SU-DHL-6 (cell line): ENCODE data around the gene DYSF.

Experiments used
- H2AFZ ChIP-seq: fragments of 200-600 bp; sonication (generic); 2 replicates; pipeline ENCODE4 v1.6.1; 2014; ENCODE audit warnings: low read depth, mild to moderate bottlenecking, moderate library complexity, mixed read lengths, antibody characterized with exemption, low read length; ENCODE audit not compliant: severe bottlenecking
- H3F3A ChIP-seq: fragments of 200-600 bp; shearing (Covaris generic); 2 replicates; pipeline ENCODE4 v1.6.0; 2016; ENCODE audit warnings: antibody characterized with exemption, mild to moderate bottlenecking; ENCODE audit not compliant: insufficient read depth
- H3K27ac ChIP-seq: fragments of 200-600 bp; sonication (generic); 2 replicates; pipeline ENCODE4 v1.5.1; 2016; ENCODE audit warnings: low read depth, mild to moderate bottlenecking, low read length, moderate library complexity, mixed read lengths
- H3K27me3 ChIP-seq: fragments of 200-600 bp; sonication (generic), shearing (Covaris generic); 2 replicates; pipeline ENCODE4 v1.6.0; 2014; ENCODE audit warnings: mild to moderate bottlenecking, low read length
- H3K36me3 ChIP-seq: fragments of 200-600 bp; sonication (generic); 2 replicates; pipeline ENCODE4 v1.6.1; 2014; ENCODE audit warnings: mild to moderate bottlenecking, low read length, mixed read lengths
- H3K4me2 ChIP-seq: fragments of 300-600, 200-600 bp; shearing (Covaris generic), sonication (generic); 2 replicates; pipeline ENCODE4 v1.6.0; 2014; ENCODE audit warnings: low read length, low read depth, mild to moderate bottlenecking; ENCODE audit not compliant: poor library complexity, severe bottlenecking
- H3K4me3 ChIP-seq: fragments of 200-600 bp; sonication (generic); 2 replicates; pipeline ENCODE4 v1.5.1; 2014; ENCODE audit warnings: antibody characterized with exemption, low read length, mild to moderate bottlenecking, mixed read lengths; ENCODE audit not compliant: insufficient read depth, poor library complexity, severe bottlenecking
- H3K79me2 ChIP-seq: fragments of 200-600 bp; sonication (generic); 2 replicates; pipeline ENCODE4 v1.6.1; 2014; ENCODE audit warnings: mild to moderate bottlenecking, low read length, moderate library complexity; ENCODE audit not compliant: insufficient read depth
- H3K9ac ChIP-seq: fragments of 200-600 bp; sonication (generic); 2 replicates; pipeline ENCODE4 v1.7.0; 2014; ENCODE audit warnings: mild to moderate bottlenecking, low read length
- H3K9me2 ChIP-seq: fragments of 200-600 bp; sonication (generic); replicated peaks from 2 replicates; pipeline ENCODE4 v1.6.1; 2014; ENCODE audit warnings: low read length; ENCODE audit not compliant: insufficient read depth
- H3K9me3 ChIP-seq: fragments of 200-600 bp; sonication (generic); 2 replicates; pipeline ENCODE4 v1.6.1; 2014; ENCODE audit warnings: low read length, mixed read lengths; ENCODE audit not compliant: insufficient read depth
- H4K20me1 ChIP-seq: fragments of 200-600 bp; sonication (generic); 2 replicates; pipeline ENCODE4 v1.6.1; 2014; ENCODE audit warnings: low read depth, mild to moderate bottlenecking, antibody characterized with exemption, low read length, moderate library complexity, mixed read lengths
- EZH2phosphoT487 ChIP-seq: fragments of 200-600 bp; sonication (generic), shearing (Covaris generic); conservative IDR thresholded peaks from 2 replicates; pipeline ENCODE4 v1.6.1; 2018; ENCODE audit warnings: mild to moderate bottlenecking, antibody characterized with exemption, low read length, moderate library complexity, mixed read lengths
- TF ChIP-seq, protein P1 (sequence below): fragments of 200-600 bp; sonication (generic); IDR thresholded peaks from one replicate; pipeline ENCODE4 v1.5.1; 2017; ENCODE audit warnings: antibody characterized with exemption, mild to moderate bottlenecking, low read length, moderate library complexity; ENCODE audit not compliant: insufficient read depth, poor library complexity, severe bottlenecking

The DYSF gene

DNA sequence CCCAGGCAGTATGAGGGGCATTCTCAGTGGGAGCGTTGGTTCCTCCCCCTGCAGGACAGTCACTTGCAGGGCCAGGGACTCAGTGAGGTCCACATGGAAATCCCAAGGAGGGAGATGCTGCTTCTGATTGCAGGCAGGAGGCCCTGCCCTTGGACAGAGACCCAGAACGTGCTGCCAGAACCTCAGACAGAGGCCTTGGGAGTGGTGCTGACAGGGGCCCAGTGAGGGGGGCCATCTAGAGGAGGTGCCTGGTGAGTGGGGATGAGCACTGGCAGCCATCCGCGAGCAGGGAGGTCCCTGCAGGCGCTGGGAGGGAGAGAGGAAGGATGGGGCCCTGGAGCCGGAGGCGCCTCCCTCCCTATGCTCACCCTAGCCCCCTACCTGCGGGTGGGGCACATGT lies 133.1 kb downstream of the DYSF start:
- Histone ChIP-seq H3F3A (no peaks in the 10 kb centered on the region), H3K9me2 (no peaks in the 10 kb centered on the region), H3K36me3 (no peaks in the 10 kb centered on the region), H3K79me2 (no peaks in the 10 kb centered on the region), H3K9ac (no peak overlapping the region), H3K27me3 (no peaks in the 10 kb centered on the region), H3K9me3 (no peaks in the 10 kb centered on the region), H4K20me1 (no peaks in the 10 kb centered on the region), H3K4me3 (no peak overlapping the region), H3K27ac (no peak overlapping the region), H3K4me2 (no peak overlapping the region), H2AFZ (no peak overlapping the region)
- no peak for TF ChIP-seq EZH2phosphoT487
- TF ChIP-seq, protein P1, sequence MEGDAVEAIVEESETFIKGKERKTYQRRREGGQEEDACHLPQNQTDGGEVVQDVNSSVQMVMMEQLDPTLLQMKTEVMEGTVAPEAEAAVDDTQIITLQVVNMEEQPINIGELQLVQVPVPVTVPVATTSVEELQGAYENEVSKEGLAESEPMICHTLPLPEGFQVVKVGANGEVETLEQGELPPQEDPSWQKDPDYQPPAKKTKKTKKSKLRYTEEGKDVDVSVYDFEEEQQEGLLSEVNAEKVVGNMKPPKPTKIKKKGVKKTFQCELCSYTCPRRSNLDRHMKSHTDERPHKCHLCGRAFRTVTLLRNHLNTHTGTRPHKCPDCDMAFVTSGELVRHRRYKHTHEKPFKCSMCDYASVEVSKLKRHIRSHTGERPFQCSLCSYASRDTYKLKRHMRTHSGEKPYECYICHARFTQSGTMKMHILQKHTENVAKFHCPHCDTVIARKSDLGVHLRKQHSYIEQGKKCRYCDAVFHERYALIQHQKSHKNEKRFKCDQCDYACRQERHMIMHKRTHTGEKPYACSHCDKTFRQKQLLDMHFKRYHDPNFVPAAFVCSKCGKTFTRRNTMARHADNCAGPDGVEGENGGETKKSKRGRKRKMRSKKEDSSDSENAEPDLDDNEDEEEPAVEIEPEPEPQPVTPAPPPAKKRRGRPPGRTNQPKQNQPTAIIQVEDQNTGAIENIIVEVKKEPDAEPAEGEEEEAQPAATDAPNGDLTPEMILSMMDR: no peak

DNA sequence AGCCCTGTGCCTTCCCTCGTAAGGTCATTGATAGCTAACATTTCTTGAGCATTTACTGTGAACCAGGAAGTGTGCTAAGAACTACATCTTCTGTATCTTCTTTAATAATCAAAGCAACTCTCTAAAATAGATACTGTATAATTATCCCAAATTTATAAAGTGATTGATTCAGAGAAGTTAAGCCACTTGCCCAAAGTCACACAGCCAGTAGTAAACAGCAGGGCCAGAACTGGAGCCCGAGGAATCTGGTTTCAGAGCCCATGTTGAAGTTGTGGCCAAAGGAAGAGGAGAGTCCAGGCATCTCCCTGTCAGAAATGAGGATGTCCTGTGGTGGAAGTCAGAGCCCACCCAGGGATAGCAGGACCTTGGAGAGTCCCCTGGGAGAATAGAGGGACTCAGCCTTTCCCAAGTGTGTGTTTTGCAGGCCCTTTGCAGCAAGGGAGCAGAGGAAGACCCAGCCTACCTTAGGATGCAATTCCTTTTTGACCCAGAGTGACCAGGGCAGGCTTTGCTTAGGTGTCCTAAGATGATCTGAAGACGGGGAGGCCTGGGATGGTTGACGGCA lies 134.2 kb downstream of the DYSF start:
- Histone ChIP-seq H2AFZ (no peak overlapping the region), H4K20me1 (no peaks in the 10 kb centered on the region)

DNA sequence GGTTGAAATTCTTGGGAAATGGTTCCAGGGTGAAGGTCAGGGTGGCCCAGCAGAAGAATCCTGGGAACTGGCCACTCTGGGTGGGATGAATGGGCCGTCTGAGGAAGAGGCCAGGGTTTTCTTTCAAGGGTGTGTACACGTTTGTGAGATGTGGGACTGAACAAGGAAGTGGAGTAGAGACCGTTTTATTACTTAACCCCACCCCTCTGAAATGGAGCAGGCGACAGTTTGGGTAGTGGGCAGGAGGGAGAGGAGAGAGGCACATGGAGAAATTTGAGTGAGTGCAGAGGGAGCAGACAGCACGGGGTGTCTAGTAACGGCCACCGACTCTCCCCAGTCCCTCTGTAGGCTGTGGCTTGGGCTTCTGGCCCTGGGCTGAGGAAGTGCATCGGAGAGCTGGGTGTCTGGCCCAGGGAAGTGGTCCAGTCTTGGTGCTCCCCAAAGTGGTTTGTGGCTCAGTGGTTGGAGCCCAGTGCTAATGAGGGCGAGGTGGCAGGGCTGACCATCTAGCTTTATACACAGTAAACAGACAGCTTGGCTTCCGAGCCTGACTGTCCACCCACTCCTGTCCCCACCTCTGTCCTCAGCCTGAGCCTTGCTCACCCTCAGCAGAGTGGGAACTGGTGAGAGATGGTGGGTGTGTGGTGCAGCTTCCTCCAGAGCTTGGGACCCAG lies 135.3 kb downstream of the DYSF start:
- no peak for TF ChIP-seq EZH2phosphoT487
- TF ChIP-seq, protein P1: no peak

More for the DNA sequence above, 134.2 kb downstream of the DYSF start:
- TF ChIP-seq, protein P1: no peak
- TF ChIP-seq EZH2phosphoT487: no peak
- H3K36me3 ChIP-seq: no peaks in the 10 kb centered on the region
- H3K9me2 ChIP-seq: no peaks in the 10 kb centered on the region
- H3K27ac ChIP-seq: no peak overlapping the region
- H3F3A ChIP-seq: no peaks in the 10 kb centered on the region
- no peak overlapping the region for H3K4me3 ChIP-seq
- no peaks in the 10 kb centered on the region for H3K79me2 ChIP-seq
- no peaks in the 10 kb centered on the region for H3K27me3 ChIP-seq
- no peak overlapping the region for H3K4me2 ChIP-seq
- no peak overlapping the region for H3K9ac ChIP-seq
- H3K9me3 ChIP-seq: no peaks in the 10 kb centered on the region

More for the DNA sequence above, 135.3 kb downstream of the DYSF start:
- no peak overlapping the region for H3K9ac ChIP-seq
- no peak overlapping the region for H2AFZ ChIP-seq
- no peaks in the 10 kb centered on the region for H3K27me3 ChIP-seq
- H3K9me3 ChIP-seq: no peaks in the 10 kb centered on the region
- H3K4me2 ChIP-seq: no peak overlapping the region
- H4K20me1 ChIP-seq: no peaks in the 10 kb centered on the region
- no peaks in the 10 kb centered on the region for H3F3A ChIP-seq
- H3K4me3 ChIP-seq: no peak overlapping the region
- H3K9me2 ChIP-seq: no peaks in the 10 kb centered on the region
- no peak overlapping the region for H3K27ac ChIP-seq
- no peaks in the 10 kb centered on the region for H3K79me2 ChIP-seq
- no peaks in the 10 kb centered on the region for H3K36me3 ChIP-seq
